Stimulated activated naive CD8-positive, alpha-beta T cell treated with anti-CD3 and anti-CD28 coated beads, Interleukin-15, Interleukin-2, amounts not matched to agents 100 U/mL and 50 U/mL, for 24 hours (primary cell): ENCODE results near the gene ALDH1A2.

Source experiments
- ATAC-seq: fragments of 150-1000 bp; cut with Tn5 transposase; one replicate; pipeline ENCODE4 v1.10.0; 2021
- DNase-seq: peaks from one replicate; pipeline ENCODE4 v3.0.0; 2021

Gene ALDH1A2

GRCh38 chr15:57943171-57943570, 122.3 kb downstream of the ALDH1A2 start:
- no peak for ATAC-seq

GRCh38 chr15:57941816-57942215, 123.7 kb downstream of the ALDH1A2 start:
- ATAC-seq, result no peak

More at GRCh38 chr15:57943171-57943570, 122.3 kb downstream of the ALDH1A2 start:
- DNase-seq, result no peak

GRCh38 chr15:57932348-57932747, 133.2 kb downstream of the ALDH1A2 start:
- ATAC-seq (no peak), DNase-seq (no peak)

More at GRCh38 chr15:57941816-57942215, 123.7 kb downstream of the ALDH1A2 start:
- no peak for DNase-seq

GRCh38 chr15:57931570-57931969, 133.9 kb downstream of the ALDH1A2 start:
- ATAC-seq (no peak), DNase-seq (no peak)

- no peak for ATAC-seq
- DNase-seq, result no peak
These were observed 138.3 kb downstream of the ALDH1A2 start for GRCh38 chr15:57927091-57927631.

- no peak for ATAC-seq
- no peak for DNase-seq
These were observed 139.9 kb downstream of the ALDH1A2 start for GRCh38 chr15:57925650-57926049.

GRCh38 chr15:57924598-57924997, 140.9 kb downstream of the ALDH1A2 start:
- DNase-seq (no peak), ATAC-seq (no peak)

- ATAC-seq (no peak), DNase-seq (no peak)
These were observed 141.8 kb downstream of the ALDH1A2 start for GRCh38 chr15:57923750-57924149.

- no peak for ATAC-seq
- DNase-seq, result no peak
These were observed 142.2 kb downstream of the ALDH1A2 start for GRCh38 chr15:57923306-57923705.

- ATAC-seq (no peak), DNase-seq (no peak)
These were observed 142.7 kb downstream of the ALDH1A2 start for GRCh38 chr15:57922776-57923175.

GRCh38 chr15:57921371-57921770, 144.1 kb downstream of the ALDH1A2 start:
- DNase-seq, result no peak
- no peak for ATAC-seq

GRCh38 chr15:57920911-57921310, 144.6 kb downstream of the ALDH1A2 start:
- ATAC-seq (no peak), DNase-seq (no peak)

- no peak for ATAC-seq
- DNase-seq, result no peak
These were observed 145.8 kb downstream of the ALDH1A2 start for GRCh38 chr15:57919754-57920153.

GRCh38 chr15:57917998-57918397, 147.5 kb downstream of the ALDH1A2 start:
- no peak for ATAC-seq
- DNase-seq, result no peak

GRCh38 chr15:57916695-57917094, 148.8 kb downstream of the ALDH1A2 start:
- DNase-seq (no peak), ATAC-seq (no peak)

GRCh38 chr15:57915827-57916531, 149.5 kb downstream of the ALDH1A2 start:
- ATAC-seq, result no peak
- no peak for DNase-seq

- DNase-seq, result no peak
- no peak for ATAC-seq
These were observed 151.0 kb downstream of the ALDH1A2 start for GRCh38 chr15:57914350-57915055.

GRCh38 chr15:57911247-57911646, 154.3 kb downstream of the ALDH1A2 start:
- no peak for ATAC-seq
- no peak for DNase-seq

- no peak for DNase-seq
- no peak for ATAC-seq
These were observed 154.8 kb downstream of the ALDH1A2 start for GRCh38 chr15:57910672-57911071.

- no peak for ATAC-seq
- DNase-seq, result no peak
These were observed 156.1 kb downstream of the ALDH1A2 start for GRCh38 chr15:57909388-57909787.

- DNase-seq (no peak), ATAC-seq (no peak)
These were observed 161.9 kb downstream of the ALDH1A2 start for GRCh38 chr15:57903626-57904025.
